DMS 273 treated with DMSO at 0.1 percent for 48 hours (cell line): Measurements from ENCODE around the gene EVI5L.
"Not testable (repeated sequence)": the region's sequence is repeated elsewhere in the genome, so short reads cannot be mapped to it uniquely, and the experiment has no call there.

Experiments
- DNase-seq: peaks from one replicate; lab custom pipeline; 2025; lab: John Stamatoyannopoulos, UW

EVI5L gene

DNA sequence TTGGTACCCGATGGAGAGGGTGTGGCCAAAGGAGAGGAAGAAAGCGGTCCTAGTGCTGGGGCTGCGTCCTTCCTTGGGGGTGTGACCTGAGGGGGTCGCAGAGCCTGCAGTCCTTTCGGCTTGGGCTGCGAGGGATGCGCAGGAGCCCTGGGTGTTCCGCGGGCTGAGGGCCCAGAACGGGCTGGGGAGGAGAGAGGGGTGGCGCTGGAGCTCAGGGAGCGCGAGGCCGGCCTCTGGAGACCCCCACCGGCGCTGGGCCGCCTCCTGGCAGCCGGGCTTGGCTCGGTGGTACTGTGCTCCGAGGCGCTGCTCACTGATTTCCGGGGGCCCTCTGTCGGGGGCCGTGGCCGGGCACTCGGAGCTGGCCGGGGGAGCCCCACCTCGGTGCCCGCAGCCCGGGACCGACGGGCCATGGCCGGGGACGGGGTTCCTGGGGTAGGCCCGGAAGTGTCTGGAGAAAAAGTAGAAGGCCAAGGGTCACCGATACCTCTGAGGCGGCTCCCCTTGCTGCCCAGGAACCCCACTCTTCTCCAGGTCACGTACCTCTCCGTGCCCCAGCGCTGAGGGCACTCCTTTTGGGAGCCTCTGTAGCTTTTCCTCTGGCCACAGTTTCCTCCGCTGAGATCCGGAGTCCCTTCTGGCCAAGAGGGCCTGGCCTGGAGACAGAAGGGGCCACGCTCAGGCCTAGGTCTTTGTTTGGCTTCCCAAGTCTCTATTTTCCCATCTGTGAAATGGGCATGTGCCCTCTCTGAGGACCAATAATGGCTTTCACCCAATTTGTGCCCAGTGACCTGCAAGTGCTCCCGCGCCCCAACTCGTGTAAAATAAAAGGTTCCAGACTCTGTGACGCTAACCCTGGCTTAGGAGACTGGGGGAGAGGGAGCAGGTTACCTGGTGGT is 42.5 kb downstream of the EVI5L start:
- no peak for DNase-seq

DNA sequence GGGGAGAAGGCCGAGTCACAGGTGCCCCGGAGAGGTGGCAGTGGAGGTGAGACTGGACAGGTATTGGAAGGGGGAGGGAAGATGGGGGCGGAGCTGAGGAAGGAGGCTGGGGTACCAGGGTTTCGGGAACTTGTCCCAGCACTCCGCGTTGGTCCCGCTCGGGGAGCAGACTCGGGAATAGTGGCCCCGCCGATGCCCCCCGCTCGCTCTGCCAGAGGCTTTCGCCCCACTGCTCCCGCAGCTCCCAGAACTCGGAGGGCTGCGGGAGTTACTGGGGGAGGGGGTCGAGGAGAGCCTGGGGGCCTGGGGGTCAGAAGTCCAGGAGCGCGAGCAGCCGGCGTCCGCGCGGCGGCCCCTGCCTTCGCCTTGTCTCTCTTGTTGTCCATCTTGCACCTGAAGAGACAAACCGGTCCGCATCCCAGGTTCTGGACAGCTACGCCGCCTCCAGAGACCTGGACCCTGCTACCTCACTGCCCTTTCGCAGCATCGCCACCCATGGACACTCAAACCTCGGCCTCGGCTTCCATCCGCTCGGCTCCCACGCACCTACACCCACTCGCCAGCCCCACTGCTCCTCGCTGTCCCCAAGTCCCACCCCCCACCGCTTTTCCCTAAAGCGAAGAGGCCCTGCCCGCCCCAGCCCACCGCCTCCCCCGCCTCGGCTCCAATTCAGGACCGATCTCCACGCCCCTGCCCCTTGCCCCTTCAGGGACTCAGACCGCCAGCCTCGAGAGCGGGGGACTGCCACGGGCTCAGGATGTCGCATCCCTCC is 43.5 kb downstream of the EVI5L start:
- no peak for DNase-seq

GRCh38 chr19:7874076-7874896 is 44.3 kb downstream of the EVI5L start, which contains the start of gene PRR36:
TSS of gene PRR36 (minus strand) at chr19:7874390. CDS start at chr19:7873689, 701 bp downstream.
- DNase-seq: peak; percentile 22

- DNase-seq: no peak
Observed at GRCh38 chr19:7874897-7875273, 44.9 kb downstream of the EVI5L start.

DNA sequence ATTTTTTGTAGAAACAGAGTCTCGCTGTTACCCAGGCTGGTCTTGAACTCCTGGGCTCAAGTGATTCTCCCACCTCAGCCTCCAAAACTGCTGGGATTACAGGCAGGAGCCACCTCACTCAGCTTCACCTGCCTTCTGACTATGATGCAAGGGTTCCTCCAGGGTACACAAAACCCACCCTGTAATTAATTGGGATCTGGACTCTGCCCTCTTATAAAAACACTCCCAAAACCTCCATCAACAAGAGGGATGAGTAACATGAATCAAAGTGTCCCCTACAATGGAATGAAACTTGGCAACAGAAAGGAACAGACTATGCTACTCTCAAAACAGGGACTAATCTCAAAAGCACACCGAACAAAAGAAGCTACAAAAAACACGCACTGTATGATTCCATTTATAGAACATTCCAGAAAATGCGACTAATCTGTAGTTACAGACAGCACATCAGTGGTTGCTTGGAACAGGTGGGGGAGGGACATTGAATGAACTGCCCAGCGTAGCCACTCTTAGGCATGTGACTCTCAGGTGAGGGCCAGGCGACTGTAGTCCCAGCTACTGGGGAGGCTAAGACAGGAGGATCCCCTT is 47.3 kb downstream of the EVI5L start:
- no peak for DNase-seq

DNA sequence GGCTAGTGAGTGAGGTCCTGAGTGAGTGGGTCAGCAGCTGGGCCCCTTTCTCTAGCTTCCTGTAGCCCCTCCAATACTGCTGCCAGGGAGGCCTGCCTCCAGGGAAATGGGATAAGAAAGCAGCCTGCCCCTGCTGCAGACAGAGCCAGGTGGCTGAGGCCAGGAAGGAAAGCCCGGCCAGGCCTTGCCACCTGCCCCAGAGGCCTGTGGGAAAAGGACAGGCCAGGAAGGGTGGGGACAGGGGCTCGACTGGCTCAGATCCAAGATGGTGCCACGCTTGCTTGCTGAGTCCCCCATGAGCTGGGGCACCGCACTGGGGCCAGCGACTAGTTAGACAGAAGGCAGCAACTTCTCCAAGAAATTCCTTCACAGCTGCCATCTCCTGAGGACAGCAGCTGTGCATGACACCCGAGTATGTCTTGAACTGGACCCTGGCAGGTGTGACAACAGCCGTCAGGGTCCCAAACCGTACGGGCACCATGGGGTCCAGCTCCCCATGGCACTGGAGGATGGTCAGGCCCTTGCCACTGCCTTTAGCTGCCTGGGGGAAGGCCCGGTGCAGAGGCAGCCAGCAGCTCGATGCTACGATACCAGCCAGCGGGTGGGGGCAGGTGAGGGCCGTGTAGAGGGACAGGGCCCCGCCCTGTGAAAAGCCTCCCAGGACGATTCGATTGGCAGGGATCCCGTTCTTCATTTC is 49.2 kb downstream of the EVI5L start:
- DNase-seq: no peak

DNA sequence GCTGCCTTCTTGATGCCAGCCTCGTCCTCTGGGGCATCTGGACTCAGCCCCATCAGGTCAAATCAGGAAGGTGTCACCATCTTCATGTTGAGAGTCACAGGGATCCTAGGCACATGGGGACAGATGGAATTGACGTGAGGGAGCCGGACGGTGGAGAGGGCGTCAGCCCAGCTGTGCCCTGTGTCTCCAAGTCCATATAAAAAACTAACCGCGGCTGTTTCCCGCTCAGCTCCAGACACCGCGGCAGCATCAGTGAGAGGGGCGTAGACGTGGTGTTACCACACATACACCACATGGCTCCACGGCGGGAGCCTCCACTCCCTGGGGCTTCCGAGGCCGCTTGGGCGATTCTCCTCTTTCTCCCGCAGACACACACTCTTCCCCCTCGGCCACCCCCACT is 49.8 kb downstream of the EVI5L start:
- peak; percentile 63 for DNase-seq

- DNase-seq: no peak
Observed at GRCh38 chr19:7881910-7882309, 51.9 kb downstream of the EVI5L start.

GRCh38 chr19:7883105-7883504 is 53.1 kb downstream of the EVI5L start:
- DNase-seq: no peak

DNA sequence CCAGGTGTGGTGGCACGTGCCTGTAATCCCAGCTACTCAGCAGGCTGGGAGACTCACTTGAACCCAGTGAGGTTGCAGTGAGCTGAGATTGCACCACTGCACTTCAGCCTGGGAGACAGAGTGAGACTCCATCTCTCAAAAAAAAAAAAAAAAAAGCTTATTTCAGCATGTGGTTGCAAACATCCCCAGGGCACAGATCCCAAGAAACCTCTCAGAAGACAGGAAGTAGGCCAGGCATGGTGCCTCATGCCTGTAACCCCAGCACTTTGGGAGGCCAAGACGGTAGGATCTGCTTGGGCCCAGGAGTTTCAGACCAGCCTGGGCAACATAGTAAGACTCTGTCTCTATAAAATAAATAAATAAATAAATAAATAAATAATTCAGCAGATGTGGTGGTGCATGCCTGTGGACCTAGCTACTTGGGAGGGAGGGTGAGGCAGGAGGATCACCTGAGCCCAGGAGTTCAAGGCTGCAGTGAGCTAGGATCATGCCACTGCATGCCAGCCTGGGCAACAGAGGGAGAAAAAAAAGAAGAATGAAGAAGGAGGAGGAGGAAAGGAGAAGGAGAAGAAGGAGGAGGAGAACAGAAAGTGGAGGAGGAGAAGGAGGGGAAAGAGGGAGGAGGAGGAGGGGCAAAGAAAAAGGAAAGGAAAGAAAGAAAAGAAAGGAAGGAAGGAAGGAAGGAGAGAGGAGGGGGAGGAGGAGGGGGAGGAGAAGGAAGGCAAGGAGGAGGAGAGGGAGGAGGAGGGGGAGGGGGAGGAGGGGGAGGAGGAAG is 54.0 kb downstream of the EVI5L start:
- no peak for DNase-seq

DNA sequence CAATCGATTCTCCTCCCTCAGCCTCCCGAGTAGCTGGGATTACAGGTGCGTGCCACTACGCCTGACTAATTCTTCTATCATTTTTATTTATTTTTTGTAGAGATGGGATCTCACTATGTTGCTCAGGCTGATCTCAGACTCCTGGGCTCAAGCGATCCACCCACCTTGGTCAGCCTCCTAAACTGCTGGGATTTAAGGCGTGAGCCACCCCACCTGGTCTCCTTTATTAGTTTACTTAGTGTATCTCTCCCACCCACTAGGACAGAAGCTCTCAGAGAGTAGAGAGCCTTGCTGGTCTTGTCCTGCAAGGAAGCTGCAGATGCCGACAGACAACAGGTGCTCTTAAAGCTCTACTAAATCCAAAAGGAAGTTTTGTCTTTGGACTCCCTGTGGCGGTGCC is 55.8 kb downstream of the EVI5L start:
- DNase-seq: no peak

GRCh38 chr19:7887408-7888144 is 57.6 kb downstream of the EVI5L start:
- no peak for DNase-seq

GRCh38 chr19:7888145-7888825 is 58.3 kb downstream of the EVI5L start, which contains the start of gene LRRC8E:
TSS of gene LRRC8E (plus strand) at chr19:7888510. CDS start at chr19:7895604, 7,094 bp downstream.
- DNase-seq: no peak

GRCh38 chr19:7888826-7889217 is 58.8 kb downstream of the EVI5L start:
- no peak for DNase-seq

DNA sequence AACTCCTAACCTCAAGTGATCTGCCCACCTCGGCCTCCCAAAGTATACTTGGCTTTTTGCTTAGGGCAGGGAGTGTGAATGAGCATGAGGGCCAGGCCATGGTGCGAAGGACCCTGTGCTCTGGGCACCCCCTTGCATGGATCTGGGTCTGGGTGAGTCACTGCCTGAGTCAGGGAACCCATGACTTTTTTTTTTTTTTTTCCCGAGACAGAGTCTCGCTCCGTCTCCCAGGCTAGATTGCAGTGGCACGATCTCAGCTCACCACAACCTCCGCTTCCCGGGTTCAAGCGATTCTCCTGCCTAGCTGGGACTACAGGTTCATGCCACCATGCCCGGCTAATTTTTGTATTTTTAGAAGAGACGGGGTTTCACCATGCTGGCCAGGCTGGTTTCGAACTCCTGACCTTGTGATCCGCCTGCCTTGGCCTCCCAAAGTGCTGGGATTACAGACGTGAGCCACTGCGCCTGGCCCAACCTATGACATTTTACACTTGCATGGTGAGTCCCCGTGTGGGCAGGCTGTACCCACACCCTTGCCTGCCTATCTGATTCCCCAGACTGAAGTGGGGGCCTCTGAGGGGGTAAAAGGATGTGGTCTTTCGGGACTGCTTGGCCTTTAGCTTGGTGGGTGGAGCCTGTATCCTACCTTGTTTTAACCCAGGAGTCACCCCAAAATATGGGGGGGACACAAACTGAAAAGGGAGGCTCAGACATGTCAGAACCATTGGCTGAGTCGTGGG is 63.5 kb downstream of the EVI5L start:
- not testable (repeated sequence) for DNase-seq

- DNase-seq: no peak
Observed at GRCh38 chr19:7894612-7895309, 64.7 kb downstream of the EVI5L start.

DNA sequence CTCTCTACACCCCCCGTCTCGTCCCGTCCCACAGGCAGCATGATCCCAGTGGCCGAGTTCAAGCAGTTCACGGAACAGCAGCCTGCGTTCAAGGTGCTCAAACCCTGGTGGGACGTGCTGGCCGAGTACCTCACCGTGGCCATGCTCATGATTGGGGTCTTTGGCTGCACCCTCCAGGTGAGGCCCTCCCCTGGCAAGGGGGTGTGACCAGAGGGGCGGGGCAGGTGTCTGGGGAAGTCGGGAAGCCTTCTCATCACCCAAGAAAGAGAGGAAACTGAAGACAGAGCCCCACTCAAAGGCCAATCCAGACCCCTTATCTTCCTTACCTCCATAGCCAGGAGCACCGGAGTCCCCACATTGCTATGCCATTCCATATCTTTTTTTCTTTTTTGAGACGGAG is 65.5 kb downstream of the EVI5L start:
- no peak for DNase-seq

DNA sequence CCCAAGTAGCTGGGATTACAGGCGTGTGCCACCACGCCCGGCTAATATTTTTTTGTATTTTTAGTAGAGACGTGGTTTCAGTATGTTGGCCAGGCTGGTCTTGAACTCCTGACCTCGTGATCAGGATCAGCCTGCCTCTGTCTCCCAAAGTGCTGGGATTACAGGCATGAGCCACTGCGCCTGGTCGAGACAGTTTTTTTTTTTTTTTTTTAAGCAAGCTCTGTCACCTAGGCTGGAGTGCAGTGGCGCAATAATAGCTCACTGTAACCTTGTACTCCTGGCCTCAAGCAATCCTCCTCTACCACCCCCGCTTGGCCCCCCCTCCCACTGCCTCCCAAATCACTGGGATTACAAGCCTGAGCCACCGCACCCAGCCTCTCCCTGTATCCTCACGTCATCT is 67.3 kb downstream of the EVI5L start:
- DNase-seq: no peak
